Peyer's patch (tissue), 4 donors: ENCODE data around the gene TREM2.

Experiments
- CTCF ChIP-seq, 6 experiments: fragments of 450-650 bp in 4 of 6; fragments of 200-600 bp in 2 of 6; sonication (generic) in 1 of 6; IDR thresholded peaks; one replicate each; pipeline ENCODE4 v1.5.1; 2017 to 2019; ENCODE audit warnings: antibody characterized with exemption in 6 of 6, mild to moderate bottlenecking in 3 of 6, moderate library complexity in 1 of 6
- POLR2A ChIP-seq, 2 donors: fragments of 450-650 bp; IDR thresholded peaks; one replicate each; pipeline ENCODE4 v1.5.1; 2017; ENCODE audit warnings: antibody characterized with exemption in 2 of 2, mild to moderate bottlenecking in 2 of 2, moderate library complexity in 2 of 2

- TF ChIP-seq CTCF (IDR thresholded peaks at IDR 0.05) (no peak), POLR2A (IDR thresholded peaks at IDR 0.05) (no peak)
Measured at GRCh38 chr6:41167173-41167963, 4.5 kb upstream of the TREM2 start.
